GM23338 (cell line): Measurements from ENCODE around the gene OR5M3.

Source experiments
- CREB1 ChIP-seq: fragments of 250-450 bp; sonication (Bioruptor Pico); IDR thresholded peaks from 2 replicates; pipeline ENCODE4 v1.5.0; 2020; ENCODE audit warnings: low read depth, mild to moderate bottlenecking, moderate library complexity
- EZH2 ChIP-seq: fragments of 200-600 bp; sonication (generic); IDR thresholded peaks from one replicate; pipeline ENCODE4 v1.8.0; 2017; ENCODE audit warnings: antibody characterized with exemption, mild to moderate bottlenecking, low read depth; ENCODE audit not compliant: unreplicated experiment
- EZH2phosphoT487 ChIP-seq: fragments of 200-600 bp; sonication (generic); IDR thresholded peaks from one replicate; pipeline ENCODE4 v1.8.1; 2018; ENCODE audit warnings: antibody characterized with exemption; ENCODE audit not compliant: unreplicated experiment
- JUNB ChIP-seq: IDR thresholded peaks from one replicate; pipeline ENCODE4 v1.6.1; 2016; ENCODE audit warnings: antibody characterized with exemption; ENCODE audit not compliant: unreplicated experiment
- NANOG ChIP-seq: IDR thresholded peaks from 2 replicates; pipeline ENCODE4 v1.6.1; 2016; ENCODE audit warnings: antibody characterized with exemption, borderline replicate concordance
- POLR2AphosphoS5 ChIP-seq: IDR thresholded peaks from 2 replicates; pipeline ENCODE4 v1.6.1; 2016; ENCODE audit warnings: antibody characterized with exemption, low read depth
- STAT1 ChIP-seq: IDR thresholded peaks from one replicate; pipeline ENCODE4 v1.6.1; 2016; ENCODE audit warnings: antibody characterized with exemption; ENCODE audit not compliant: unreplicated experiment
- ZNF114 ChIP-seq: fragments of 250-450 bp; sonication (Bioruptor Pico); IDR thresholded peaks from 2 replicates; pipeline ENCODE4 v1.5.0; 2020; ENCODE audit warnings: mild to moderate bottlenecking, moderate library complexity
- ZNF331 ChIP-seq: fragments of 250-450 bp; sonication (Bioruptor Pico); IDR thresholded peaks from 2 replicates; pipeline ENCODE4 v1.5.0; 2020; ENCODE audit warnings: low read depth, mild to moderate bottlenecking, moderate library complexity
- TF ChIP-seq, protein P1 (sequence below), 2 experiments: fragments of 200-600 bp in 1 of 2; sonication (generic) in 1 of 2; conservative IDR thresholded peaks; 2 replicates each; pipeline versions ENCODE4 v1.5.1 to v1.6.1; 2016 to 2017; ENCODE audit warnings: antibody characterized with exemption in 2 of 2, low read depth in 2 of 2, mild to moderate bottlenecking in 2 of 2, moderate library complexity in 1 of 2
- TF ChIP-seq, protein P2 (sequence below): IDR thresholded peaks from one replicate; pipeline ENCODE4 v1.6.1; 2018; ENCODE audit warnings: antibody characterized with exemption; ENCODE audit not compliant: unreplicated experiment
- TF ChIP-seq, protein P3 (sequence below): IDR thresholded peaks from 2 replicates; pipeline ENCODE4 v1.6.1; 2016; ENCODE audit warnings: antibody characterized with exemption
- TF ChIP-seq, protein P4 (sequence below): fragments of 250-450 bp; sonication (Bioruptor Pico); IDR thresholded peaks from 2 replicates; pipeline ENCODE4 v1.5.0; 2020; ENCODE audit warnings: mild to moderate bottlenecking, moderate library complexity

DNA sequence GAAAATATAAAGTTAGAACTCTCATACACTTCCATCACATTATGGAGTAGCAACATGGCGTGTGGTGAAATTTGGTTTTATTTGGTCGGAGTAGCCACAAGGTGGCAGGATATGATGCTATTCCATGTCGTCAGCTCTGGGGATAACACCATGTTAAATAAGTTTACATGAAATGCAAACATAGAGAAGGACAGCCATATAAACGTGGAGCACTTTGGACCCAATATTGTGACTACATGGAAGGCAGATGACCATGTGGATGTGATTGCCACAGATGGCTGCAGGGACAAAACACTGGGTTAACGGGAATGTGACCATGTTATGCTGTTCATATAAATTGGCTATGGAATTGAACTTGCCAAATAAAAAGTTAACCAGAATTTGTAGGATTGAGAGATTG is 48.9 kb upstream of the OR5M3 start:
- TF ChIP-seq EZH2: no peak
- TF ChIP-seq, protein P1, sequence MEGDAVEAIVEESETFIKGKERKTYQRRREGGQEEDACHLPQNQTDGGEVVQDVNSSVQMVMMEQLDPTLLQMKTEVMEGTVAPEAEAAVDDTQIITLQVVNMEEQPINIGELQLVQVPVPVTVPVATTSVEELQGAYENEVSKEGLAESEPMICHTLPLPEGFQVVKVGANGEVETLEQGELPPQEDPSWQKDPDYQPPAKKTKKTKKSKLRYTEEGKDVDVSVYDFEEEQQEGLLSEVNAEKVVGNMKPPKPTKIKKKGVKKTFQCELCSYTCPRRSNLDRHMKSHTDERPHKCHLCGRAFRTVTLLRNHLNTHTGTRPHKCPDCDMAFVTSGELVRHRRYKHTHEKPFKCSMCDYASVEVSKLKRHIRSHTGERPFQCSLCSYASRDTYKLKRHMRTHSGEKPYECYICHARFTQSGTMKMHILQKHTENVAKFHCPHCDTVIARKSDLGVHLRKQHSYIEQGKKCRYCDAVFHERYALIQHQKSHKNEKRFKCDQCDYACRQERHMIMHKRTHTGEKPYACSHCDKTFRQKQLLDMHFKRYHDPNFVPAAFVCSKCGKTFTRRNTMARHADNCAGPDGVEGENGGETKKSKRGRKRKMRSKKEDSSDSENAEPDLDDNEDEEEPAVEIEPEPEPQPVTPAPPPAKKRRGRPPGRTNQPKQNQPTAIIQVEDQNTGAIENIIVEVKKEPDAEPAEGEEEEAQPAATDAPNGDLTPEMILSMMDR (conservative IDR thresholded peaks at IDR 0.05; ENCODE audit: low read depth in 2 of 2): peak; percentile 70
- no peak for TF ChIP-seq POLR2AphosphoS5
- no peak for TF ChIP-seq EZH2phosphoT487
- TF ChIP-seq JUNB: no peak
- no peak for TF ChIP-seq CREB1 (CRISPR knock-in tag)
- TF ChIP-seq, protein P2, sequence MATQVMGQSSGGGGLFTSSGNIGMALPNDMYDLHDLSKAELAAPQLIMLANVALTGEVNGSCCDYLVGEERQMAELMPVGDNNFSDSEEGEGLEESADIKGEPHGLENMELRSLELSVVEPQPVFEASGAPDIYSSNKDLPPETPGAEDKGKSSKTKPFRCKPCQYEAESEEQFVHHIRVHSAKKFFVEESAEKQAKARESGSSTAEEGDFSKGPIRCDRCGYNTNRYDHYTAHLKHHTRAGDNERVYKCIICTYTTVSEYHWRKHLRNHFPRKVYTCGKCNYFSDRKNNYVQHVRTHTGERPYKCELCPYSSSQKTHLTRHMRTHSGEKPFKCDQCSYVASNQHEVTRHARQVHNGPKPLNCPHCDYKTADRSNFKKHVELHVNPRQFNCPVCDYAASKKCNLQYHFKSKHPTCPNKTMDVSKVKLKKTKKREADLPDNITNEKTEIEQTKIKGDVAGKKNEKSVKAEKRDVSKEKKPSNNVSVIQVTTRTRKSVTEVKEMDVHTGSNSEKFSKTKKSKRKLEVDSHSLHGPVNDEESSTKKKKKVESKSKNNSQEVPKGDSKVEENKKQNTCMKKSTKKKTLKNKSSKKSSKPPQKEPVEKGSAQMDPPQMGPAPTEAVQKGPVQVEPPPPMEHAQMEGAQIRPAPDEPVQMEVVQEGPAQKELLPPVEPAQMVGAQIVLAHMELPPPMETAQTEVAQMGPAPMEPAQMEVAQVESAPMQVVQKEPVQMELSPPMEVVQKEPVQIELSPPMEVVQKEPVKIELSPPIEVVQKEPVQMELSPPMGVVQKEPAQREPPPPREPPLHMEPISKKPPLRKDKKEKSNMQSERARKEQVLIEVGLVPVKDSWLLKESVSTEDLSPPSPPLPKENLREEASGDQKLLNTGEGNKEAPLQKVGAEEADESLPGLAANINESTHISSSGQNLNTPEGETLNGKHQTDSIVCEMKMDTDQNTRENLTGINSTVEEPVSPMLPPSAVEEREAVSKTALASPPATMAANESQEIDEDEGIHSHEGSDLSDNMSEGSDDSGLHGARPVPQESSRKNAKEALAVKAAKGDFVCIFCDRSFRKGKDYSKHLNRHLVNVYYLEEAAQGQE: no peak
- no peak for TF ChIP-seq NANOG
- no peak for TF ChIP-seq ZNF331 (CRISPR knock-in tag)
- TF ChIP-seq, protein P3, sequence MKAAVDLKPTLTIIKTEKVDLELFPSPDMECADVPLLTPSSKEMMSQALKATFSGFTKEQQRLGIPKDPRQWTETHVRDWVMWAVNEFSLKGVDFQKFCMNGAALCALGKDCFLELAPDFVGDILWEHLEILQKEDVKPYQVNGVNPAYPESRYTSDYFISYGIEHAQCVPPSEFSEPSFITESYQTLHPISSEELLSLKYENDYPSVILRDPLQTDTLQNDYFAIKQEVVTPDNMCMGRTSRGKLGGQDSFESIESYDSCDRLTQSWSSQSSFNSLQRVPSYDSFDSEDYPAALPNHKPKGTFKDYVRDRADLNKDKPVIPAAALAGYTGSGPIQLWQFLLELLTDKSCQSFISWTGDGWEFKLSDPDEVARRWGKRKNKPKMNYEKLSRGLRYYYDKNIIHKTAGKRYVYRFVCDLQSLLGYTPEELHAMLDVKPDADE: no peak
- no peak for TF ChIP-seq STAT1
- TF ChIP-seq ZNF114 (CRISPR knock-in tag): no peak
- TF ChIP-seq, protein P4, sequence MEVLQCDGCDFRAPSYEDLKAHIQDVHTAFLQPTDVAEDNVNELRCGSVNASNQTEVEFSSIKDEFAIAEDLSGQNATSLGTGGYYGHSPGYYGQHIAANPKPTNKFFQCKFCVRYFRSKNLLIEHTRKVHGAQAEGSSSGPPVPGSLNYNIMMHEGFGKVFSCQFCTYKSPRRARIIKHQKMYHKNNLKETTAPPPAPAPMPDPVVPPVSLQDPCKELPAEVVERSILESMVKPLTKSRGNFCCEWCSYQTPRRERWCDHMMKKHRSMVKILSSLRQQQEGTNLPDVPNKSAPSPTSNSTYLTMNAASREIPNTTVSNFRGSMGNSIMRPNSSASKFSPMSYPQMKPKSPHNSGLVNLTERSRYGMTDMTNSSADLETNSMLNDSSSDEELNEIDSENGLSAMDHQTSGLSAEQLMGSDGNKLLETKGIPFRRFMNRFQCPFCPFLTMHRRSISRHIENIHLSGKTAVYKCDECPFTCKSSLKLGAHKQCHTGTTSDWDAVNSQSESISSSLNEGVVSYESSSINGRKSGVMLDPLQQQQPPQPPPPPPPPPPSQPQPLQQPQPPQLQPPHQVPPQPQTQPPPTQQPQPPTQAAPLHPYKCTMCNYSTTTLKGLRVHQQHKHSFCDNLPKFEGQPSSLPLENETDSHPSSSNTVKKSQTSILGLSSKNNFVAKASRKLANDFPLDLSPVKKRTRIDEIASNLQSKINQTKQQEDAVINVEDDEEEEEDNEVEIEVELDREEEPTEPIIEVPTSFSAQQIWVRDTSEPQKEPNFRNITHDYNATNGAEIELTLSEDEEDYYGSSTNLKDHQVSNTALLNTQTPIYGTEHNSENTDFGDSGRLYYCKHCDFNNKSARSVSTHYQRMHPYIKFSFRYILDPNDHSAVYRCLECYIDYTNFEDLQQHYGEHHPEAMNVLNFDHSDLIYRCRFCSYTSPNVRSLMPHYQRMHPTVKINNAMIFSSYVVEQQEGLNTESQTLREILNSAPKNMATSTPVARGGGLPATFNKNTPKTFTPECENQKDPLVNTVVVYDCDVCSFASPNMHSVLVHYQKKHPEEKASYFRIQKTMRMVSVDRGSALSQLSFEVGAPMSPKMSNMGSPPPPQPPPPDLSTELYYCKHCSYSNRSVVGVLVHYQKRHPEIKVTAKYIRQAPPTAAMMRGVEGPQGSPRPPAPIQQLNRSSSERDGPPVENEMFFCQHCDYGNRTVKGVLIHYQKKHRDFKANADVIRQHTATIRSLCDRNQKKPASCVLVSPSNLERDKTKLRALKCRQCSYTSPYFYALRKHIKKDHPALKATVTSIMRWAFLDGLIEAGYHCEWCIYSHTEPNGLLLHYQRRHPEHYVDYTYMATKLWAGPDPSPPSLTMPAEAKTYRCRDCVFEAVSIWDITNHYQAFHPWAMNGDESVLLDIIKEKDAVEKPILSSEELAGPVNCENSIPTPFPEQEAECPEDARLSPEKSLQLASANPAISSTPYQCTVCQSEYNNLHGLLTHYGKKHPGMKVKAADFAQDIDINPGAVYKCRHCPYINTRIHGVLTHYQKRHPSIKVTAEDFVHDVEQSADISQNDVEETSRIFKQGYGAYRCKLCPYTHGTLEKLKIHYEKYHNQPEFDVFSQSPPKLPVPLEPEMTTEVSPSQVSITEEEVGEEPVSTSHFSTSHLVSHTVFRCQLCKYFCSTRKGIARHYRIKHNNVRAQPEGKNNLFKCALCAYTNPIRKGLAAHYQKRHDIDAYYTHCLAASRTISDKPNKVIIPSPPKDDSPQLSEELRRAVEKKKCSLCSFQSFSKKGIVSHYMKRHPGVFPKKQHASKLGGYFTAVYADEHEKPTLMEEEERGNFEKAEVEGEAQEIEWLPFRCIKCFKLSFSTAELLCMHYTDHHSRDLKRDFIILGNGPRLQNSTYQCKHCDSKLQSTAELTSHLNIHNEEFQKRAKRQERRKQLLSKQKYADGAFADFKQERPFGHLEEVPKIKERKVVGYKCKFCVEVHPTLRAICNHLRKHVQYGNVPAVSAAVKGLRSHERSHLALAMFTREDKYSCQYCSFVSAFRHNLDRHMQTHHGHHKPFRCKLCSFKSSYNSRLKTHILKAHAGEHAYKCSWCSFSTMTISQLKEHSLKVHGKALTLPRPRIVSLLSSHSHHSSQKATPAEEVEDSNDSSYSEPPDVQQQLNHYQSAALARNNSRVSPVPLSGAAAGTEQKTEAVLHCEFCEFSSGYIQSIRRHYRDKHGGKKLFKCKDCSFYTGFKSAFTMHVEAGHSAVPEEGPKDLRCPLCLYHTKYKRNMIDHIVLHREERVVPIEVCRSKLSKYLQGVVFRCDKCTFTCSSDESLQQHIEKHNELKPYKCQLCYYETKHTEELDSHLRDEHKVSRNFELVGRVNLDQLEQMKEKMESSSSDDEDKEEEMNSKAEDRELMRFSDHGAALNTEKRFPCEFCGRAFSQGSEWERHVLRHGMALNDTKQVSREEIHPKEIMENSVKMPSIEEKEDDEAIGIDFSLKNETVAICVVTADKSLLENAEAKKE (CRISPR knock-in tag): no peak
